ENCODE measurements around the gene SRGAP1.

Gene SRGAP1

DNA sequence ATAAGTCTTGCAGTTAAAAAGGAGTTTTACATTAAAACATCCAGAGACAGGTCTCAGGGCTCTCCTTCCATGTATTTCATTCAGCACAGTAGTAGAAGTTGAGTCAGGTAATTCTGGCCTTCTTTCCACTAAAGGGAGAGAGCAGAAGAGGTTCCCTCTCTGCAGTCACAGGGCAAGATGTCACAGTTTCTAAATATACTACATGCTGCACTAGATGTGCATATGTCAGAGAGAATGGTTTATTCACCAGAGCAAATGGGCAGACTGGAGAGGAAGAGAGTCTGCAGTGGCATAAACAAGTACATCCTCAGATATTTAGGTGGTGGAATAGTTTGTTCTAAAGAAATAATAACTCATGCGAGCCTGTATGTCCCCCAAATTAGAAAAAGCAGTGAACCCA, 245.5 kb downstream of the SRGAP1 start:
- Histone ChIP-seq H3K4me2 (ENCODE audit: insufficient read depth, low read length) (no peak overlapping the region), H3K9ac (ENCODE audit: low read depth, low read length) (no peak overlapping the region), H3K27ac (ENCODE audit: low read length) (no peak overlapping the region), H3K27me3 (ENCODE audit: insufficient read depth, low read length, poor library complexity) (peaks cover 7% of the 10 kb centered on the region), H2AFZ (ENCODE audit: low read depth, low read length) (no peak overlapping the region), H4K20me1 (ENCODE audit: insufficient read depth, low read length) (no peaks in the 10 kb centered on the region), H3K4me1 (ENCODE audit: insufficient read depth, low read length) (no peaks in the 10 kb centered on the region), H3K36me3 (ENCODE audit: insufficient read depth, low read length) (no peaks in the 10 kb centered on the region), H3K79me2 (ENCODE audit: insufficient read depth, low read length) (no peaks in the 10 kb centered on the region), H3K9me3 (ENCODE audit: insufficient read depth, low read length, severe bottlenecking) (no peaks in the 10 kb centered on the region), H3K4me3 (ENCODE audit: low read depth in 1 of 2, low read length in 2 of 2) (no peak overlapping the region)
- ATAC-seq (ENCODE audit: insufficient read depth, low read depth): no peak
- no peak for DNase-seq
- no peak for TF ChIP-seq EZH2 (IDR thresholded peaks at IDR 0.05; ENCODE audit: borderline replicate concordance, low read depth, low read length, severe bottlenecking)

DNA sequence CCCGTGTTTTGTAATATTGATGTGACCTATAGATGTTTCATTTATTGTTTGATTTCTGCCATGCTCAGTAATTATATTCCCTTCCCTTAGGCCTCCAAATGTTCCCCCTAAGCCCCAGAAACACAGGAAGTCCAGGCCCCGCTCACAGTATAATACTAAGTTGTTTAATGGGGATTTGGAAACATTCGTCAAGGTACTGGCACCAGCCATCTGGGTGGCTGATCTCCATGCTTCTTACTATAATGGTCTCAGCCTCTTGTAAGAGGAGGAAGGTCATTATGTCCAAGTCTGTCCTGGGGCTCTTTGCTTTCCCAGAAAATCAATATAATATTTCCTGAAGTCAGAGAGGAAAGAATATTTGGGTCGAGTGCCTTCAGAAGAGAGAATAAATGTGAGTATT, 246.7 kb downstream of the SRGAP1 start:
- no peaks in the 10 kb centered on the region for H3K79me2 ChIP-seq (ENCODE audit: insufficient read depth, low read length)
- no peak overlapping the region for H3K27ac ChIP-seq (ENCODE audit: low read length)
- H2AFZ ChIP-seq (ENCODE audit: low read depth, low read length): no peak overlapping the region
- no peaks in the 10 kb centered on the region for H3K4me1 ChIP-seq (ENCODE audit: insufficient read depth, low read length)
- no peaks in the 10 kb centered on the region for H3K36me3 ChIP-seq (ENCODE audit: insufficient read depth, low read length)
- peaks cover 9% of the 10 kb centered on the region for H3K27me3 ChIP-seq (ENCODE audit: insufficient read depth, low read length, poor library complexity)
- H3K4me3 ChIP-seq (ENCODE audit: low read depth in 1 of 2, low read length in 2 of 2): no peak overlapping the region
- DNase-seq (no peak), ATAC-seq (ENCODE audit: insufficient read depth, low read depth) (no peak)
- H3K4me2 ChIP-seq (ENCODE audit: insufficient read depth, low read length): no peak overlapping the region
- H3K9me3 ChIP-seq (ENCODE audit: insufficient read depth, low read length, severe bottlenecking): no peaks in the 10 kb centered on the region
- H4K20me1 ChIP-seq (ENCODE audit: insufficient read depth, low read length): no peaks in the 10 kb centered on the region
- H3K9ac ChIP-seq (ENCODE audit: low read depth, low read length): no peak overlapping the region
- TF ChIP-seq EZH2 (IDR thresholded peaks at IDR 0.05; ENCODE audit: borderline replicate concordance, low read depth, low read length, severe bottlenecking): no peak
- TF ChIP-seq, protein P1, sequence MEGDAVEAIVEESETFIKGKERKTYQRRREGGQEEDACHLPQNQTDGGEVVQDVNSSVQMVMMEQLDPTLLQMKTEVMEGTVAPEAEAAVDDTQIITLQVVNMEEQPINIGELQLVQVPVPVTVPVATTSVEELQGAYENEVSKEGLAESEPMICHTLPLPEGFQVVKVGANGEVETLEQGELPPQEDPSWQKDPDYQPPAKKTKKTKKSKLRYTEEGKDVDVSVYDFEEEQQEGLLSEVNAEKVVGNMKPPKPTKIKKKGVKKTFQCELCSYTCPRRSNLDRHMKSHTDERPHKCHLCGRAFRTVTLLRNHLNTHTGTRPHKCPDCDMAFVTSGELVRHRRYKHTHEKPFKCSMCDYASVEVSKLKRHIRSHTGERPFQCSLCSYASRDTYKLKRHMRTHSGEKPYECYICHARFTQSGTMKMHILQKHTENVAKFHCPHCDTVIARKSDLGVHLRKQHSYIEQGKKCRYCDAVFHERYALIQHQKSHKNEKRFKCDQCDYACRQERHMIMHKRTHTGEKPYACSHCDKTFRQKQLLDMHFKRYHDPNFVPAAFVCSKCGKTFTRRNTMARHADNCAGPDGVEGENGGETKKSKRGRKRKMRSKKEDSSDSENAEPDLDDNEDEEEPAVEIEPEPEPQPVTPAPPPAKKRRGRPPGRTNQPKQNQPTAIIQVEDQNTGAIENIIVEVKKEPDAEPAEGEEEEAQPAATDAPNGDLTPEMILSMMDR (IDR thresholded peaks at IDR 0.05; ENCODE audit: borderline replicate concordance, extremely low read depth, low read length, poor library complexity, severe bottlenecking): no peak

DNA sequence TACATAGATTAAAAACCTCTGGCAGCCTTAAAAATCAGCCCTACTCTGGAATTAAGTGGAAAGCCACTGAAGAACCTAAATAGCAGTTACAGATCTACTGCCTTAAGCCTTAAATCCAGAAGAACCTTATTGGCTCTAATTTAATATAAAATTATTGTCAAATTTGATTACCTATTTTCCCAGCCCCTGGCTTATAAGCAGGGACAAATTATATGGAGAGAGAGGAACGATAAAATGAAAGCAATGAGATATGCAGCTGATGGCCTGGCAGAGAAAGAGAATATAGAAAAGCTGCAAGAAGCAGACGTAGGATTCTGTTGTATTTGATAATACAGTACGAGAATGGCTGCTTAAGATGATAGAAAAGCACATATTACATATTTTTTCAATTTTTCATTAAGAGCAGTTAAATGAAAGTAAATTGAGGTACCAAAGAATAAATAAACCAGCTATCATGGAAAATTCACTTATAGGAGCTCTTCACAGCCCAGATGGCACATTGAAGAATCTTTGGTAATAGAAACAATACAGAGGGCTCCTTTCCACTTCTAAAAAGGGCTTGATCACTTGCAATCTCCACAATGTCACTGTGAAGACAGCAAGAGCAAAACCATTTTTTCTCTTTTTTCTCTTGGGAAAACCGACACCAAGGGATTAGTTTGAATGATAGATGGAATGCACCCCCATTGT, 248.2 kb downstream of the SRGAP1 start:
- ATAC-seq (ENCODE audit: insufficient read depth, low read depth): no peak
- Histone ChIP-seq H3K79me2 (ENCODE audit: insufficient read depth, low read length) (no peaks in the 10 kb centered on the region), H4K20me1 (ENCODE audit: insufficient read depth, low read length) (no peaks in the 10 kb centered on the region), H3K27me3 (ENCODE audit: insufficient read depth, low read length, poor library complexity) (peaks cover 9% of the 10 kb centered on the region), H3K4me2 (ENCODE audit: insufficient read depth, low read length) (no peak overlapping the region), H3K36me3 (ENCODE audit: insufficient read depth, low read length) (no peaks in the 10 kb centered on the region), H3K9ac (ENCODE audit: low read depth, low read length) (no peak overlapping the region), H3K4me3 (ENCODE audit: low read depth in 1 of 2, low read length in 2 of 2) (no peak overlapping the region), H2AFZ (ENCODE audit: low read depth, low read length) (no peak overlapping the region), H3K9me3 (ENCODE audit: insufficient read depth, low read length, severe bottlenecking) (no peaks in the 10 kb centered on the region), H3K27ac (ENCODE audit: low read length) (no peak overlapping the region), H3K4me1 (ENCODE audit: insufficient read depth, low read length) (no peaks in the 10 kb centered on the region)
- no peak for DNase-seq
- TF ChIP-seq, protein P1 (IDR thresholded peaks at IDR 0.05; ENCODE audit: borderline replicate concordance, extremely low read depth, low read length, poor library complexity, severe bottlenecking): no peak
- no peak for TF ChIP-seq EZH2 (IDR thresholded peaks at IDR 0.05; ENCODE audit: borderline replicate concordance, low read depth, low read length, severe bottlenecking)

DNA sequence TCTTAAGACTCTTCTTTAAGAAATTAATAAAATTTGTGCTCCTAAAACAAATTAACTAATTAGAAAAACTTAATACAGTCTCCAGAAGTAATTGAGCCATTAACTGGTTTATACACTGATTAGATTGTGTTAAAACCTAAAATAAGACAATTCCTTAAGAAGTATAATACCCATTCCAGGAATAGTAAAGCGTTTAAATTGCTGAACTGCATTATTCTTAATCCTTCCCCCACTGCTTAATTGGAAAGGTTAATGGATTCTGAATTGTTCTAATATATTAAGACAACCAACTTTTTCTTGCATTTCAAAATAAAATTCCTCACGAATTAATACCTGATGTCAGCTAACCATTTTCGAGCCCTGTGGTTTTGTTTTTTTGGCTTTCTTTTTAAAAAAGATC, 249.2 kb downstream of the SRGAP1 start:
- no peak overlapping the region for H3K4me3 ChIP-seq (ENCODE audit: low read depth in 1 of 2, low read length in 2 of 2)
- H2AFZ ChIP-seq (ENCODE audit: low read depth, low read length): no peak overlapping the region
- H3K9me3 ChIP-seq (ENCODE audit: insufficient read depth, low read length, severe bottlenecking): no peaks in the 10 kb centered on the region
- DNase-seq (no peak), ATAC-seq (ENCODE audit: insufficient read depth, low read depth) (no peak)
- H3K27ac ChIP-seq (ENCODE audit: low read length): no peak overlapping the region
- H3K4me1 ChIP-seq (ENCODE audit: insufficient read depth, low read length): no peaks in the 10 kb centered on the region
- H3K27me3 ChIP-seq (ENCODE audit: insufficient read depth, low read length, poor library complexity): peaks cover 9% of the 10 kb centered on the region
- TF ChIP-seq EZH2 (IDR thresholded peaks at IDR 0.05; ENCODE audit: borderline replicate concordance, low read depth, low read length, severe bottlenecking): no peak
- H4K20me1 ChIP-seq (ENCODE audit: insufficient read depth, low read length): no peaks in the 10 kb centered on the region
- no peak overlapping the region for H3K9ac ChIP-seq (ENCODE audit: low read depth, low read length)
- no peaks in the 10 kb centered on the region for H3K79me2 ChIP-seq (ENCODE audit: insufficient read depth, low read length)
- H3K36me3 ChIP-seq (ENCODE audit: insufficient read depth, low read length): no peaks in the 10 kb centered on the region
- no peak overlapping the region for H3K4me2 ChIP-seq (ENCODE audit: insufficient read depth, low read length)

Measured in DND-41 (cell line).